ENCODE measurements around the gene CTAGE1.
"Not testable (repeated sequence)": the region's sequence is repeated elsewhere in the genome, so short reads cannot be mapped to it uniquely, and the experiment has no call there.

Gene CTAGE1

GRCh38 chr18:22417496-22418188 is at the start of gene CTAGE1:
TSS of gene CTAGE1 (minus strand) at chr18:22417915. CDS start at chr18:22417811, 104 bp downstream.
- in situ Hi-C loops (cut with HindIII; ENCODE audit: low pct_ligation_motif_present, low pct_unique_long_range_greater_than_20kb, low sequenced_read_pairs) = no loop called here
- no peak for DNase-seq

GRCh38 chr18:22466608-22467395 is 49.1 kb upstream of the CTAGE1 start:
- in situ Hi-C loops (cut with HindIII; ENCODE audit: low pct_ligation_motif_present, low pct_unique_long_range_greater_than_20kb, low sequenced_read_pairs) = no loop called here
- peak; percentile 9 for DNase-seq

GRCh38 chr18:22465859-22466457 is 48.2 kb upstream of the CTAGE1 start:
- in situ Hi-C loops (cut with HindIII; ENCODE audit: low pct_ligation_motif_present, low pct_unique_long_range_greater_than_20kb, low sequenced_read_pairs) = no loop called here

GRCh38 chr18:22463076-22463475 is 45.4 kb upstream of the CTAGE1 start:
- no peak for DNase-seq
- in situ Hi-C loops (cut with HindIII; ENCODE audit: low pct_ligation_motif_present, low pct_unique_long_range_greater_than_20kb, low sequenced_read_pairs) = no loop called here

More at GRCh38 chr18:22465859-22466457, 48.2 kb upstream of the CTAGE1 start:
- DNase-seq = peak; percentile 64

GRCh38 chr18:22459491-22459890 is 41.8 kb upstream of the CTAGE1 start:
- in situ Hi-C loops (cut with HindIII; ENCODE audit: low pct_ligation_motif_present, low pct_unique_long_range_greater_than_20kb, low sequenced_read_pairs) = no loop called here
- DNase-seq = no peak

GRCh38 chr18:22457524-22457923 is 39.8 kb upstream of the CTAGE1 start:
- DNase-seq = no peak
- in situ Hi-C loops (cut with HindIII; ENCODE audit: low pct_ligation_motif_present, low pct_unique_long_range_greater_than_20kb, low sequenced_read_pairs) = no loop called here

GRCh38 chr18:22456547-22456946 is 38.8 kb upstream of the CTAGE1 start:
- in situ Hi-C loops (cut with HindIII; ENCODE audit: low pct_ligation_motif_present, low pct_unique_long_range_greater_than_20kb, low sequenced_read_pairs) = no loop called here
- no peak for DNase-seq

- no peak for DNase-seq
- in situ Hi-C loops (cut with HindIII; ENCODE audit: low pct_ligation_motif_present, low pct_unique_long_range_greater_than_20kb, low sequenced_read_pairs) = no loop called here
Measured at GRCh38 chr18:22456116-22456480, 38.4 kb upstream of the CTAGE1 start.

- in situ Hi-C loops (cut with HindIII; ENCODE audit: low pct_ligation_motif_present, low pct_unique_long_range_greater_than_20kb, low sequenced_read_pairs) = no loop called here
- DNase-seq = no peak
Measured at GRCh38 chr18:22455425-22456115, 37.9 kb upstream of the CTAGE1 start.

GRCh38 chr18:22453315-22453714 is 35.6 kb upstream of the CTAGE1 start:
- DNase-seq = no peak
- in situ Hi-C loops (cut with HindIII; ENCODE audit: low pct_ligation_motif_present, low pct_unique_long_range_greater_than_20kb, low sequenced_read_pairs) = no loop called here

- in situ Hi-C loops (cut with HindIII; ENCODE audit: low pct_ligation_motif_present, low pct_unique_long_range_greater_than_20kb, low sequenced_read_pairs) = no loop called here
- DNase-seq = no peak
Measured at GRCh38 chr18:22452226-22452668, 34.5 kb upstream of the CTAGE1 start.

- DNase-seq = no peak
- in situ Hi-C loops (cut with HindIII; ENCODE audit: low pct_ligation_motif_present, low pct_unique_long_range_greater_than_20kb, low sequenced_read_pairs) = no loop called here
Measured at GRCh38 chr18:22451796-22452195, 34.1 kb upstream of the CTAGE1 start.

- in situ Hi-C loops (cut with HindIII; ENCODE audit: low pct_ligation_motif_present, low pct_unique_long_range_greater_than_20kb, low sequenced_read_pairs); DNase-seq: not testable (repeated sequence)
Measured at GRCh38 chr18:22450766-22451165, 33.1 kb upstream of the CTAGE1 start.

- DNase-seq; in situ Hi-C loops (cut with HindIII; ENCODE audit: low pct_ligation_motif_present, low pct_unique_long_range_greater_than_20kb, low sequenced_read_pairs): not testable (repeated sequence)
Measured at GRCh38 chr18:22450318-22450717, 32.6 kb upstream of the CTAGE1 start.

- in situ Hi-C loops (cut with HindIII; ENCODE audit: low pct_ligation_motif_present, low pct_unique_long_range_greater_than_20kb, low sequenced_read_pairs) = not testable (repeated sequence)
Measured at GRCh38 chr18:22449753-22450152, 32.0 kb upstream of the CTAGE1 start.

GRCh38 chr18:22448238-22448637 is 30.5 kb upstream of the CTAGE1 start:
- in situ Hi-C loops (cut with HindIII; ENCODE audit: low pct_ligation_motif_present, low pct_unique_long_range_greater_than_20kb, low sequenced_read_pairs) = no loop called here
- no peak for DNase-seq

More at GRCh38 chr18:22449753-22450152, 32.0 kb upstream of the CTAGE1 start:
- DNase-seq = not testable (repeated sequence)

- in situ Hi-C loops (cut with HindIII; ENCODE audit: low pct_ligation_motif_present, low pct_unique_long_range_greater_than_20kb, low sequenced_read_pairs) = no loop called here
- no peak for DNase-seq
Measured at GRCh38 chr18:22447792-22448191, 30.1 kb upstream of the CTAGE1 start.

GRCh38 chr18:22446911-22447310 is 29.2 kb upstream of the CTAGE1 start:
- in situ Hi-C loops (cut with HindIII; ENCODE audit: low pct_ligation_motif_present, low pct_unique_long_range_greater_than_20kb, low sequenced_read_pairs) = no loop called here
- DNase-seq = no peak

GRCh38 chr18:22446325-22446724 is 28.6 kb upstream of the CTAGE1 start:
- in situ Hi-C loops (cut with HindIII; ENCODE audit: low pct_ligation_motif_present, low pct_unique_long_range_greater_than_20kb, low sequenced_read_pairs) = no loop called here
- DNase-seq = no peak

All from ACHN (cell line).